HL-60 (cell line): ENCODE data around the gene CCT5.

Source experiments
- DNase-seq, 2 experiments: peaks; one replicate each; pipeline ENCODE4 v3.0.0-alpha.2; 2010 to 2020; ENCODE audit warnings: low read depth in 1 of 2, low spot score in 1 of 2
- H3K27ac ChIP-seq: fragments of 250-450 bp; sonication (Bioruptor Pico); replicated peaks from 2 replicates; pipeline ENCODE4 v1.5.1; 2020; ENCODE audit warnings: mild to moderate bottlenecking, moderate library complexity
- H3K27me3 ChIP-seq: fragments of 250-450 bp; sonication (Bioruptor Pico); 2 replicates; pipeline ENCODE4 v1.5.1; 2021; ENCODE audit warnings: mild to moderate bottlenecking, moderate library complexity; ENCODE audit not compliant: insufficient read depth, poor library complexity, severe bottlenecking
- H3K4me3 ChIP-seq: replicated peaks from 2 replicates; pipeline ENCODE4 v1.5.1; 2011; ENCODE audit warnings: mild to moderate bottlenecking, control low read depth, low read length; ENCODE audit not compliant: insufficient read depth
- GABPA ChIP-seq: IDR thresholded peaks from 2 replicates; pipeline ENCODE4 v1.6.1; 2012; ENCODE audit warnings: low read depth
- POLR2AphosphoS5 ChIP-seq: IDR thresholded peaks from 2 replicates; pipeline ENCODE4 v1.6.1; 2012; ENCODE audit warnings: low read depth
- SPI1 ChIP-seq: IDR thresholded peaks from 2 replicates; pipeline ENCODE4 v1.6.1; 2012; ENCODE audit warnings: low read depth, mild to moderate bottlenecking, borderline replicate concordance
- TF ChIP-seq, protein P1 (sequence below): IDR thresholded peaks from one replicate; pipeline ENCODE4 v1.5.1; 2011; ENCODE audit warnings: low read length, control low read depth, inconsistent platforms; ENCODE audit not compliant: insufficient read depth
- TF ChIP-seq, protein P2 (sequence below): IDR thresholded peaks from 2 replicates; pipeline ENCODE4 v1.6.1; 2012; ENCODE audit warnings: low read depth; ENCODE audit not compliant: insufficient replicate concordance

The CCT5 gene

DNA sequence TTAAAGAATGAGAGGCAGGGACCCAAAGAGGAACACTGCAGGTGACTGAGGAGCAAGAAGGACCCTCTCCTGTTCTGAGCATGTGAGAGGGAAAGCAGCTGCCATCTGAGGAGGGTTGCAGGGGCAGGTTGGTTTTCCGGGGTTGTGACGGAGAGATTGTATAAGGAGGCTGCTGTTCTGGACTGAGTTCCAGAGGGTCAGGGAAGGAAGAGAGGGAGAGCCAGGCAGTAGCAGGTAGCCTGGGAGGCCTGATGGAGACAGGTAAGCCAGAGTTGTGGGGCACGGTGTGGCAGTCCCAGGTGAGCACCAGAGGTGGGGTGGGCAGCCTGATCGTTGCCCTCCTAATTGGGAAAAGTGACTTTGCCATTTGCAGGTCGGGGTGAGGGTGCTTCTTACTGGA lies 9.8 kb downstream of the CCT5 start:
- TF ChIP-seq GABPA: no peak
- TF ChIP-seq, protein P1, sequence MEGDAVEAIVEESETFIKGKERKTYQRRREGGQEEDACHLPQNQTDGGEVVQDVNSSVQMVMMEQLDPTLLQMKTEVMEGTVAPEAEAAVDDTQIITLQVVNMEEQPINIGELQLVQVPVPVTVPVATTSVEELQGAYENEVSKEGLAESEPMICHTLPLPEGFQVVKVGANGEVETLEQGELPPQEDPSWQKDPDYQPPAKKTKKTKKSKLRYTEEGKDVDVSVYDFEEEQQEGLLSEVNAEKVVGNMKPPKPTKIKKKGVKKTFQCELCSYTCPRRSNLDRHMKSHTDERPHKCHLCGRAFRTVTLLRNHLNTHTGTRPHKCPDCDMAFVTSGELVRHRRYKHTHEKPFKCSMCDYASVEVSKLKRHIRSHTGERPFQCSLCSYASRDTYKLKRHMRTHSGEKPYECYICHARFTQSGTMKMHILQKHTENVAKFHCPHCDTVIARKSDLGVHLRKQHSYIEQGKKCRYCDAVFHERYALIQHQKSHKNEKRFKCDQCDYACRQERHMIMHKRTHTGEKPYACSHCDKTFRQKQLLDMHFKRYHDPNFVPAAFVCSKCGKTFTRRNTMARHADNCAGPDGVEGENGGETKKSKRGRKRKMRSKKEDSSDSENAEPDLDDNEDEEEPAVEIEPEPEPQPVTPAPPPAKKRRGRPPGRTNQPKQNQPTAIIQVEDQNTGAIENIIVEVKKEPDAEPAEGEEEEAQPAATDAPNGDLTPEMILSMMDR: no peak
- TF ChIP-seq POLR2AphosphoS5: peak; percentile 22; the same call in 1 of the 2 replicates
- no peak for TF ChIP-seq SPI1
- TF ChIP-seq, protein P2, sequence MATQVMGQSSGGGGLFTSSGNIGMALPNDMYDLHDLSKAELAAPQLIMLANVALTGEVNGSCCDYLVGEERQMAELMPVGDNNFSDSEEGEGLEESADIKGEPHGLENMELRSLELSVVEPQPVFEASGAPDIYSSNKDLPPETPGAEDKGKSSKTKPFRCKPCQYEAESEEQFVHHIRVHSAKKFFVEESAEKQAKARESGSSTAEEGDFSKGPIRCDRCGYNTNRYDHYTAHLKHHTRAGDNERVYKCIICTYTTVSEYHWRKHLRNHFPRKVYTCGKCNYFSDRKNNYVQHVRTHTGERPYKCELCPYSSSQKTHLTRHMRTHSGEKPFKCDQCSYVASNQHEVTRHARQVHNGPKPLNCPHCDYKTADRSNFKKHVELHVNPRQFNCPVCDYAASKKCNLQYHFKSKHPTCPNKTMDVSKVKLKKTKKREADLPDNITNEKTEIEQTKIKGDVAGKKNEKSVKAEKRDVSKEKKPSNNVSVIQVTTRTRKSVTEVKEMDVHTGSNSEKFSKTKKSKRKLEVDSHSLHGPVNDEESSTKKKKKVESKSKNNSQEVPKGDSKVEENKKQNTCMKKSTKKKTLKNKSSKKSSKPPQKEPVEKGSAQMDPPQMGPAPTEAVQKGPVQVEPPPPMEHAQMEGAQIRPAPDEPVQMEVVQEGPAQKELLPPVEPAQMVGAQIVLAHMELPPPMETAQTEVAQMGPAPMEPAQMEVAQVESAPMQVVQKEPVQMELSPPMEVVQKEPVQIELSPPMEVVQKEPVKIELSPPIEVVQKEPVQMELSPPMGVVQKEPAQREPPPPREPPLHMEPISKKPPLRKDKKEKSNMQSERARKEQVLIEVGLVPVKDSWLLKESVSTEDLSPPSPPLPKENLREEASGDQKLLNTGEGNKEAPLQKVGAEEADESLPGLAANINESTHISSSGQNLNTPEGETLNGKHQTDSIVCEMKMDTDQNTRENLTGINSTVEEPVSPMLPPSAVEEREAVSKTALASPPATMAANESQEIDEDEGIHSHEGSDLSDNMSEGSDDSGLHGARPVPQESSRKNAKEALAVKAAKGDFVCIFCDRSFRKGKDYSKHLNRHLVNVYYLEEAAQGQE: no peak
- Histone ChIP-seq H3K27me3 (no peaks in the 10 kb centered on the region), H3K27ac (no peak overlapping the region), H3K4me3 (no peak overlapping the region)
- no peak for DNase-seq

DNA sequence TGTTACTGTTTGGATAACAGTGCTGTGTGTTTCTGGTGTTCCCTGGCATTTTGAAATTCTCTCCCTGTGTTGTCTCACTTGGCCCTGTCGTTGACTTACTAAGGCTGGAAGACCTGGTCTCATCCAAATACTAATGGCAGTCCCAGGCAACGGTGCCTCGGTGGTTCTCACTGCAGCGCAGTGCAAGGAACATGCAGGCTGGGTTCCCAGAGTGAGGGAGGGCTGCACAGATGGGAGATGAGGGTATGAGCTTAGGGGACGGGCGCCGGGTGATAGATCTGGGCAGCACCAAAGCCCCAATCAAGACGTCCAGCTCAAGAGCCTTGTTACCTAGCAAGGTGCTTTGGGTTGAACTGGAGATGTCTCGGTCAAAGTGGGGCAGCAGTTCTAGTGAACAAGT lies 11.0 kb downstream of the CCT5 start:
- no peak for DNase-seq
- H3K27ac ChIP-seq: no peak overlapping the region
- TF ChIP-seq, protein P1: no peak
- TF ChIP-seq SPI1: no peak
- TF ChIP-seq POLR2AphosphoS5: no peak
- no peak for TF ChIP-seq GABPA
- TF ChIP-seq, protein P2: no peak
- H3K27me3 ChIP-seq: no peaks in the 10 kb centered on the region
- no peak overlapping the region for H3K4me3 ChIP-seq

DNA sequence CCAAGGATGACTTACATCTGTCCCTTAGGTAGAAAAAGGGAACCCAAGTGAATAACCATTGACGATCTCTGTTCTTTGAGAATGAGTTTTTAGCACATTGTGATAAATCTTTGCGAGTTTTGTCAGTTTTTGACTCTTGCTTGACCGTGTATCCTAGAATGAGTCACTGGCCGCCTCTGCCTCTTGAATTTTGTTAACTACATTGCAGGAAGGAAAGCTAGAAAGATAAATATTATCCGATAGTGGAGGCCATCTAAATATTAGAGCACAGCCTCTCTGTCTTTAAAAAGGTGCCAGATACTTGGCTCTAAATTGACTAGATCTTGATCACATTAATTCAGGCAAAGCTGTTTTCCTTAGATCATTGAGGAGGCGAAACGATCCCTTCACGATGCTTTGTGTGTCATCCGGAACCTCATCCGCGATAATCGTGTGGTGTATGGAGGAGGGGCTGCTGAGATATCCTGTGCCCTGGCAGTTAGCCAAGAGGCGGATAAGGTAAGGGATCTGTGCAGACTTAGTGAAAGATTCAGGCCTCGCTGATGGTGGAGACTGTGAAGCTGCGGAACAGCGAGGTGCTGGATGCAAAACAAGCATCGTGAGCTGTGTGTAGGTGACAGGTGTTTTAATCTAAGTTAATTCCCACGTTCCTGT lies 12.2 kb downstream of the CCT5 start:
- DNase-seq: no peak
- no peak overlapping the region for H3K4me3 ChIP-seq
- TF ChIP-seq, protein P2: no peak
- no peaks in the 10 kb centered on the region for H3K27me3 ChIP-seq
- H3K27ac ChIP-seq: no peak overlapping the region
